Measurements from ENCODE around the gene GUCY1A2. TPM values are rescaled to one million over a fixed set of nuclear protein-coding genes. Genes with fewer than 3 reads are reported as not detected.
A peak's percentile ranks its signal among the peaks of the same experiment; 100 is the strongest.

GUCY1A2 gene
- total RNA-seq, 1 donor from 2014 or later = 23.5 TPM

DNA sequence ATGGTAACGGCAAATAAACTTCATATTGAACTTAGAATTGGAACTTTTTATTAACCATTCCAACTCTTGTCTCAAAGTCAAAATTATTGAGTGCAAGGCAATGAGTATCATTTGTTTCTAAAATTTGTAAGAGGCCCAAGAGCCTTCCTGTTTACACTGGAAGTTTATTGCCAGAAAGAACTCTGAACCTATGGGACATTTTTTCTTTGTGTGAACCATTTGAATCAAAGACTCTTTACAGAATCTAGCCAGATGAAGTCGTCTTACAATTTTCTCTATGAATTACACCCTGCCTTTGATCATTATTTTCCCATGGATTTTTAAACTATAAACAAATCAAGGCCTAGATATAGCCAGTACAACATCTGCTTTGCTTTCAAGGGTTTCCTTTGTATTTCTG, 2.3 kb upstream of the GUCY1A2 start:
- Histone ChIP-seq H3K4me1 (peaks cover 11% of the 10 kb centered on the region), H3K36me3 (no peaks in the 10 kb centered on the region), H3K4me3 (no peak overlapping the region), H3K27me3 (ENCODE audit: low read depth) (peaks cover 35% of the 10 kb centered on the region), H3K27ac (no peak overlapping the region), H3K9me3 (no peaks in the 10 kb centered on the region)
- ATAC-seq (no peak), DNase-seq (no peak)
- intact Hi-C loops (cut with DNase I) = no loop called here
- TF ChIP-seq, protein P1, sequence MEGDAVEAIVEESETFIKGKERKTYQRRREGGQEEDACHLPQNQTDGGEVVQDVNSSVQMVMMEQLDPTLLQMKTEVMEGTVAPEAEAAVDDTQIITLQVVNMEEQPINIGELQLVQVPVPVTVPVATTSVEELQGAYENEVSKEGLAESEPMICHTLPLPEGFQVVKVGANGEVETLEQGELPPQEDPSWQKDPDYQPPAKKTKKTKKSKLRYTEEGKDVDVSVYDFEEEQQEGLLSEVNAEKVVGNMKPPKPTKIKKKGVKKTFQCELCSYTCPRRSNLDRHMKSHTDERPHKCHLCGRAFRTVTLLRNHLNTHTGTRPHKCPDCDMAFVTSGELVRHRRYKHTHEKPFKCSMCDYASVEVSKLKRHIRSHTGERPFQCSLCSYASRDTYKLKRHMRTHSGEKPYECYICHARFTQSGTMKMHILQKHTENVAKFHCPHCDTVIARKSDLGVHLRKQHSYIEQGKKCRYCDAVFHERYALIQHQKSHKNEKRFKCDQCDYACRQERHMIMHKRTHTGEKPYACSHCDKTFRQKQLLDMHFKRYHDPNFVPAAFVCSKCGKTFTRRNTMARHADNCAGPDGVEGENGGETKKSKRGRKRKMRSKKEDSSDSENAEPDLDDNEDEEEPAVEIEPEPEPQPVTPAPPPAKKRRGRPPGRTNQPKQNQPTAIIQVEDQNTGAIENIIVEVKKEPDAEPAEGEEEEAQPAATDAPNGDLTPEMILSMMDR (IDR thresholded peaks at IDR 0.05) = no peak

DNA sequence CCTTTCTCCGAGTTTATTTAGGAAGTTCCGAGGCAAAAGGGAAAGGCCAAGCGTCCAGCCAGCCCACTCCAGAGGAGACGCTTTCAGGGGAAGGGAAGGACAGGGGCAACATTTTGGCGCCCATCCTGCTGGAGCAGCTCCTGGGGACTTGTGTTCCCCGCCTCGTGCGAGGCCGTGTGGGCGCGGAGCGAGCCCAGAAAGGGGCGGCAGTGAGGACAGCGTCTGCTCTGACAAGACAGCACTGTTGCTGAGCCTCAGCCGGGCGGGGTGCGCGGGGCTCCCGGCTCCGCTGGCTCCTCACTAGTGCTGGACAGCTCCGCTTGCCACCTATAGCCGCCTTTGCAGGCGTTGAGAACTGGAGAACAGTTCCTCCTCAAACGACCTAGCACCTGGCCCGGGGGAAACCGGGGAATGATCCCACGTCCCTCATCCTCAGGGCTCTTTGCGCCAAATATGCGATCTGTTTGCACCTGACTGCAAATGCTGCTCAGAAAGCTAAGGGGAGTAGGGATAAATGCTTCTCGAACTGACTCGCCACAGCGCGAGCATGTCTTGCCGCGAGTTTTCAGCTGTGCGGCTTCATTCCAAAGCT, 722 bp upstream of the GUCY1A2 start:
- Histone ChIP-seq H3K4me1 (peaks cover 11% of the 10 kb centered on the region), H3K27me3 (ENCODE audit: low read depth) (peaks cover 37% of the 10 kb centered on the region), H3K9me3 (no peaks in the 10 kb centered on the region), H3K36me3 (no peaks in the 10 kb centered on the region), H3K4me3 (peak overlapping the region; percentile 44), H3K27ac (no peak overlapping the region)
- DNase-seq = peak; percentile 59
- TF ChIP-seq, protein P1 (IDR thresholded peaks at IDR 0.05) = no peak
- ATAC-seq = peak; percentile 89
- intact Hi-C loops (cut with DNase I) = no loop called here

DNA sequence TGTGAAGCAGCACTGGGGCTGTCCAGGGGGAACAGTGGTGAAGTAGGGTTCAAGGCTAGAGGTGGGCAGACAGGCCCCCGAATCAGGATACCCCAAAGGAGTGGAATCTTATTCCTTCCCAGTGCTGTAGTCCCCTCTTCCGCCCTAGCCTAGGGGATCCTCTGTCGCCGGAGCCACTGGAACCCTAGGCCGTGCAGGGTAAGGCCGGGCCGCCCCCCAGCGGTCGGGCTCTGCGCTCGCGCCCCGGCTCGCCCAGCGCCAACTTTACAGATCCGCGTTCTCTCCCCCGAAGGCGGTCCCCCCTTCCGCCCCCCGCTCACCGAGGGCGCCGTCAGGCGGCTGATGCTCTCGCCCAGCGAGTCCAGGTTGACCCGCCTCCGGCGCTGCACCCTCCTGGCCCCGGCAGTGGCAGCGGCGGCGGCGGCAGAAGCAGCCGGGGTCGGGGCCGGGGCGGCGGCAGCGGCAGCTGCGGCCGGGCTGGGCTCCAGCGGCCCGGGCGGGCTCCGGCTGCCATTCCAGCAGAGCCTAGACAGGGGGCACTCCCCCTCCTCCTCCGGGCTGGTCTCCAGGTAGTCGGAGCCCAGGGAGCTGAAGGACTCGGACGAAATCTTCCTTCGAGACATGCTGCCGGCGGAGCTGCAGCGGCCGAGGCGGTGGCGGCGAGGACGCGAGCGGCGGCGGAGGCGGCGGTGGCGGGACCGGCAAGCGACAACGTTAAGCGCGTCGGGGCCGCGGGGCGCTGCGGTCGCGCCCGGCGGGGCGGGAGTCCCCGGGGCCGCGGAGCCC, 650 bp downstream of the GUCY1A2 start:
- intact Hi-C loops (cut with DNase I) = no loop called here
- Histone ChIP-seq H3K27ac (peak overlapping the region; percentile 41), H3K36me3 (no peaks in the 10 kb centered on the region), H3K4me1 (peaks cover 11% of the 10 kb centered on the region), H3K27me3 (ENCODE audit: low read depth) (peaks cover 37% of the 10 kb centered on the region), H3K4me3 (peak overlapping the region; percentile 44), H3K9me3 (no peaks in the 10 kb centered on the region)
- DNase-seq (peak; percentile 45), ATAC-seq (peak; percentile 68 to 71)
- TF ChIP-seq, protein P1 (IDR thresholded peaks at IDR 0.05) = peak; percentile 36

DNA sequence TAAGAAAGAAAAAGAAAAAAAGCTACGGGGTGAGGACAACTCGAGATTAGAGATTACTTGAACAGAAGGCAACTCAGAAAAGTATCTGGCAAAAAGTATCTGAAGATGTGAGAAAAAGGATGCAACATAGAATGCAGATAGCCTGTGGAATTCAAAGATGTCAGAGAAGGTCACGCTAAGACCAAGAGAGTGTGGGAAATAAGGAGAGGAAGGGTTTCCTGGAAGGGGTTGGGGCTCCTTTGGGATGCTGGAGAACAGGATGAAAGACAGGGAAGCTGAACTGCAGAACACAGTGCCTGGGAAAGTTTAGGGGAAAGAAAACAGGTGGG, 1.2 kb downstream of the GUCY1A2 start:
- H3K4me3 ChIP-seq = peak overlapping the region; percentile 44
- DNase-seq (no peak), ATAC-seq (no peak)
- intact Hi-C loops (cut with DNase I) = no loop called here
- no peak overlapping the region for H3K27ac ChIP-seq
- H3K9me3 ChIP-seq = no peaks in the 10 kb centered on the region
- H3K36me3 ChIP-seq = no peaks in the 10 kb centered on the region
- peaks cover 37% of the 10 kb centered on the region for H3K27me3 ChIP-seq (ENCODE audit: low read depth)
- TF ChIP-seq, protein P1 (IDR thresholded peaks at IDR 0.05) = no peak
- peaks cover 11% of the 10 kb centered on the region for H3K4me1 ChIP-seq

DNA sequence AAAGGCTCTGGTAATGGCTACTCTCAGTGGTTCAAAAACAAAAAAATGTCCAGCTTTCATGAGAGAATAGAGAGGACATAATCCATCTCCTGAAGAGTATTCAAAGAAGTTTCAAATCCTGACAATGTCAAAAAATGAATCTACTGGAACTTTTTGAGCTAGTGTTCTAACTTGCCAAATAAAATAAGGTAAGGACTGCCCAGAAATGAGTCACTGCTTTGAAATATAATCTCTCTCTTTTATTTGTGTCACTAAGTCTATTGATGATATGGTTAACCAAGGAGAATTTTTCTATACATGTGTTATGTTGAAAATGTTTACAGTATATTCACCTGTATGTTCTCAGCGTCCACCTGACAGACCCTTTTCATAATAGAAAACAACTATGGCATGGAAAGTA, 3.4 kb downstream of the GUCY1A2 start:
- ATAC-seq (no peak), DNase-seq (no peak)
- peaks cover 37% of the 10 kb centered on the region for H3K27me3 ChIP-seq (ENCODE audit: low read depth)
- peaks cover 11% of the 10 kb centered on the region for H3K4me1 ChIP-seq
- no peaks in the 10 kb centered on the region for H3K36me3 ChIP-seq
- no peak overlapping the region for H3K4me3 ChIP-seq
- TF ChIP-seq, protein P1 (IDR thresholded peaks at IDR 0.05) = no peak
- H3K27ac ChIP-seq = no peak overlapping the region
- intact Hi-C loops (cut with DNase I) = no loop called here
- no peaks in the 10 kb centered on the region for H3K9me3 ChIP-seq
